HL-60 (cell line): Measurements from ENCODE around the gene MMP12.

Source experiments
- DNase-seq, 2 experiments: peaks; one replicate each; pipeline ENCODE4 v3.0.0-alpha.2; 2010 to 2020; ENCODE audit warnings: low read depth in 1 of 2, low spot score in 1 of 2
- H3K27ac ChIP-seq: fragments of 250-450 bp; sonication (Bioruptor Pico); replicated peaks from 2 replicates; pipeline ENCODE4 v1.5.1; 2020; ENCODE audit warnings: mild to moderate bottlenecking, moderate library complexity
- H3K27me3 ChIP-seq: fragments of 250-450 bp; sonication (Bioruptor Pico); 2 replicates; pipeline ENCODE4 v1.5.1; 2021; ENCODE audit warnings: mild to moderate bottlenecking, moderate library complexity; ENCODE audit not compliant: insufficient read depth, poor library complexity, severe bottlenecking
- H3K4me3 ChIP-seq: replicated peaks from 2 replicates; pipeline ENCODE4 v1.5.1; 2011; ENCODE audit warnings: mild to moderate bottlenecking, control low read depth, low read length; ENCODE audit not compliant: insufficient read depth
- CTCF ChIP-seq: IDR thresholded peaks from one replicate; pipeline ENCODE4 v1.5.1; 2011; ENCODE audit warnings: low read length, control low read depth, inconsistent platforms; ENCODE audit not compliant: insufficient read depth
- GABPA ChIP-seq: IDR thresholded peaks from 2 replicates; pipeline ENCODE4 v1.6.1; 2012; ENCODE audit warnings: low read depth
- POLR2AphosphoS5 ChIP-seq: IDR thresholded peaks from 2 replicates; pipeline ENCODE4 v1.6.1; 2012; ENCODE audit warnings: low read depth
- REST ChIP-seq: IDR thresholded peaks from 2 replicates; pipeline ENCODE4 v1.6.1; 2012; ENCODE audit warnings: low read depth; ENCODE audit not compliant: insufficient replicate concordance
- SPI1 ChIP-seq: IDR thresholded peaks from 2 replicates; pipeline ENCODE4 v1.6.1; 2012; ENCODE audit warnings: low read depth, mild to moderate bottlenecking, borderline replicate concordance

Gene MMP12

GRCh38 chr11:102853956-102854355, 20.8 kb downstream of the MMP12 start:
- peaks cover 2% of the 10 kb centered on the region for H3K27me3 ChIP-seq
- no peak for DNase-seq
- no peak overlapping the region for H3K27ac ChIP-seq
- no peak overlapping the region for H3K4me3 ChIP-seq
- TF ChIP-seq SPI1 (no peak), CTCF (no peak), REST (no peak), POLR2AphosphoS5 (no peak), GABPA (no peak)

GRCh38 chr11:102853055-102853454, 21.7 kb downstream of the MMP12 start:
- TF ChIP-seq POLR2AphosphoS5: no peak
- no peak for TF ChIP-seq SPI1
- no peak for TF ChIP-seq GABPA
- TF ChIP-seq REST: no peak
- DNase-seq: no peak

GRCh38 chr11:102850973-102851745, 23.6 kb downstream of the MMP12 start:
- DNase-seq: no peak

More at GRCh38 chr11:102853055-102853454, 21.7 kb downstream of the MMP12 start:
- no peak overlapping the region for H3K27ac ChIP-seq
- no peak overlapping the region for H3K4me3 ChIP-seq
- peaks cover 2% of the 10 kb centered on the region for H3K27me3 ChIP-seq

GRCh38 chr11:102849311-102849710, 25.5 kb downstream of the MMP12 start:
- H3K27ac ChIP-seq: no peak overlapping the region
- no peak for DNase-seq
- H3K4me3 ChIP-seq: no peak overlapping the region
- peaks cover 5% of the 10 kb centered on the region for H3K27me3 ChIP-seq
- TF ChIP-seq REST (no peak), GABPA (no peak), POLR2AphosphoS5 (no peak), SPI1 (no peak), CTCF (no peak)

More at GRCh38 chr11:102850973-102851745, 23.6 kb downstream of the MMP12 start:
- Histone ChIP-seq H3K4me3 (no peak overlapping the region), H3K27me3 (peaks cover 5% of the 10 kb centered on the region), H3K27ac (no peak overlapping the region)
- TF ChIP-seq GABPA: no peak
